ENCODE results near the gene GNRH2. TPM values are rescaled to one million over a fixed set of nuclear protein-coding genes. Genes with fewer than 3 reads are reported as not detected.

Gene GNRH2
- total and polyA plus RNA-seq, 10 of the 15 experiments (the other 5 are each of a cell fraction or from before 2014, with no cell fraction given): 0.12 to 0.85 (median 0.31) TPM; not detected in 7

DNA sequence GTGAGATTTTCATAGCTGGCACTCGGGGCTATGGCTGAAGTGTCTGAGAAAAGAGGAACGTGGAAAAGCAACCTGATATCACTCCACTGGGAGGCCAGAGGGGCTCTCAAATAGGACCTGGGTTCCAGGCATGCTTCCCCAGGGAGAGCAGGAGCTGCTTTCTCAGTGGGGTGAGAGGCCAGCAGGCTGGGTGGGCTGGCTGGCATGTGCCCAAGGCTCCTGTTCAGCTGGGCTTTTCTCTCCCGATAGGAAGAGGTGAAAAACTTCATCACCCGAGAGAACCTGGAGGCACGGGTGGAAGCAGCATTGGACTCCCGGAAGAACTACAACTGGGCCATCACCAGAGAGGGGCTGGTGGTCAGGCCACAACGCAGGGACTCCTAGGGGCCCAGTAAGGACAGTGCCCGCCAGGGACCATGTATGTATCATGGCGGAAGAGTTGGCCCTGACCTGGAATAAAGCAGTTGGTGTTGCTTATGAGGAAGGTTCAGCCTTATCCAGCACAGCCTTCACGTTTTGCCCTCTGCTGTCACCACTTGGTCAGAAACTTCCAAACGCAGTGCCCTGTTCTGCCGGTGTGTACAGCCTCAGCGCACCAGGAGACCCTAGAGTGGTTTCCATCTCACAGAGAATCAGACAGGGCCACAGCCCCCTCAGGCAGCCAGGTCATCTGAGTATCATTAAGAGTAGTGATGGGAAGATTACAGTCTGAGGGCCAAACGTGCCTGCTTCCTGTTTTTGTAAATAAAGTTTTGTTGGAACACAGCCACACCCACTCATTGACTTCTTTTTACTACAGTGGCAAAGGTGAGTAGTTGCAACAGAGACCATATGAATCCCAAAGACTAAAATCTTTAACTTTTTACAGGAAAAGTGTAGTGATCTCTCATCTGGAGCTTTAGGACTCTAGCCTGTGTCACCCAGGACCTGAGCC lies 4.3 kb downstream of the GNRH2 start:
- H3K4me3 ChIP-seq: no peak overlapping the region
- ATAC-seq (no peak), FAIRE-seq (no peak), DNase-seq (ENCODE audit: low read depth, low spot score) (no peak)
- SMC1A ChIA-PET (ENCODE audit: uncharacterized antibody, unreplicated experiment): no interaction called here
- no peak overlapping the region for H2AFZ ChIP-seq (ENCODE audit: control insufficient read depth, low read depth, low read length)
- WGBS (ENCODE audit: insufficient coverage, insufficient replicate concordance, low lambda C conversion rate, missing lambda C conversion rate): 83% methylated on average over 14 of the region's 14 CpGs
- no peaks in the 10 kb centered on the region for H3K9me3 ChIP-seq (replicated peaks; ENCODE audit: control insufficient read depth, insufficient read depth, low read length)
- no peak overlapping the region for H3K27ac ChIP-seq (ENCODE audit: control insufficient read depth, insufficient read depth)
- intact Hi-C loops (cut with micrococcal nuclease; ENCODE audit: unreplicated experiment): loop anchor here (10.0 kb wide), 1 partner anchor 157 kb away; the partner anchor contains the start of genes DDRGK1 and ITPA
- H3K4me2 ChIP-seq (ENCODE audit: control insufficient read depth, insufficient read depth): peak overlapping the region; percentile 70; the same call in 1 of the 2 replicates
- H3K27me3 ChIP-seq (replicated peaks in 1 of 2; ENCODE audit: control insufficient read depth in 2 of 2, insufficient read depth in 2 of 2, low read length in 1 of 2): no peaks in the 10 kb centered on the region
- no peaks in the 10 kb centered on the region; the same call in 1 of the 2 replicates for H3K4me1 ChIP-seq (ENCODE audit: control insufficient read depth, insufficient read depth, low read length)
- peaks cover 13% of the 10 kb centered on the region for H3K79me2 ChIP-seq (ENCODE audit: control insufficient read depth, insufficient read depth, low read length)
- RAD21 ChIA-PET (ENCODE audit: unreplicated experiment): no interaction called here
- H3K9ac ChIP-seq (ENCODE audit: control insufficient read depth, insufficient read depth, low read length): no peak overlapping the region
- H3K36me3 ChIP-seq (ENCODE audit: control insufficient read depth in 2 of 2, insufficient read depth in 2 of 2, low read length in 1 of 2): peaks cover 4 to 6% of the 10 kb centered on the region in 2 experiments; a peak in 1 of 4 replicates
- TF ChIP-seq, protein P1, sequence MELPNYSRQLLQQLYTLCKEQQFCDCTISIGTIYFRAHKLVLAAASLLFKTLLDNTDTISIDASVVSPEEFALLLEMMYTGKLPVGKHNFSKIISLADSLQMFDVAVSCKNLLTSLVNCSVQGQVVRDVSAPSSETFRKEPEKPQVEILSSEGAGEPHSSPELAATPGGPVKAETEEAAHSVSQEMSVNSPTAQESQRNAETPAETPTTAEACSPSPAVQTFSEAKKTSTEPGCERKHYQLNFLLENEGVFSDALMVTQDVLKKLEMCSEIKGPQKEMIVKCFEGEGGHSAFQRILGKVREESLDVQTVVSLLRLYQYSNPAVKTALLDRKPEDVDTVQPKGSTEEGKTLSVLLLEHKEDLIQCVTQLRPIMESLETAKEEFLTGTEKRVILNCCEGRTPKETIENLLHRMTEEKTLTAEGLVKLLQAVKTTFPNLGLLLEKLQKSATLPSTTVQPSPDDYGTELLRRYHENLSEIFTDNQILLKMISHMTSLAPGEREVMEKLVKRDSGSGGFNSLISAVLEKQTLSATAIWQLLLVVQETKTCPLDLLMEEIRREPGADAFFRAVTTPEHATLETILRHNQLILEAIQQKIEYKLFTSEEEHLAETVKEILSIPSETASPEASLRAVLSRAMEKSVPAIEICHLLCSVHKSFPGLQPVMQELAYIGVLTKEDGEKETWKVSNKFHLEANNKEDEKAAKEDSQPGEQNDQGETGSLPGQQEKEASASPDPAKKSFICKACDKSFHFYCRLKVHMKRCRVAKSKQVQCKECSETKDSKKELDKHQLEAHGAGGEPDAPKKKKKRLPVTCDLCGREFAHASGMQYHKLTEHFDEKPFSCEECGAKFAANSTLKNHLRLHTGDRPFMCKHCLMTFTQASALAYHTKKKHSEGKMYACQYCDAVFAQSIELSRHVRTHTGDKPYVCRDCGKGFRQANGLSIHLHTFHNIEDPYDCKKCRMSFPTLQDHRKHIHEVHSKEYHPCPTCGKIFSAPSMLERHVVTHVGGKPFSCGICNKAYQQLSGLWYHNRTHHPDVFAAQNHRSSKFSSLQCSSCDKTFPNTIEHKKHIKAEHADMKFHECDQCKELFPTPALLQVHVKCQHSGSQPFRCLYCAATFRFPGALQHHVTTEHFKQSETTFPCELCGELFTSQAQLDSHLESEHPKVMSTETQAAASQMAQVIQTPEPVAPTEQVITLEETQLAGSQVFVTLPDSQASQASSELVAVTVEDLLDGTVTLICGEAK (IDR thresholded peaks at IDR 0.05; ENCODE audit: borderline replicate concordance): peak; percentile 88
- TF ChIP-seq SIN3A (IDR thresholded peaks at IDR 0.05; ENCODE audit: low read depth, low read length): no peak
- in situ Hi-C loops (cut with MboI): no loop called here
- TSS peak; percentile 68 for BruUV-seq (replicated peaks)
- H4K20me1 ChIP-seq (ENCODE audit: control insufficient read depth, insufficient read depth): no peaks in the 10 kb centered on the region
- POLR2A ChIA-PET: no interaction called here
- CTCF ChIA-PET: no interaction called here

Data from GM12878 (cell line).